Suprapubic skin (tissue), 4 donors: ENCODE results near the gene XPOT.

Experiments
- CTCF ChIP-seq, 2 donors: fragments of 200-600 bp in 1 of 2; fragments of 450-650 bp in 1 of 2; sonication (generic) in 1 of 2; IDR thresholded peaks; one replicate each; pipeline ENCODE4 v1.5.1; 2016 to 2019; ENCODE audit warnings: antibody characterized with exemption in 2 of 2, mild to moderate bottlenecking in 1 of 2, moderate library complexity in 1 of 2
- POLR2A ChIP-seq, 2 donors: fragments of 450-650 bp; IDR thresholded peaks; one replicate each; pipeline ENCODE4 v1.6.1; 2017; ENCODE audit warnings: antibody characterized with exemption in 2 of 2, mild to moderate bottlenecking in 2 of 2, moderate library complexity in 2 of 2
- POLR2AphosphoS5 ChIP-seq, 3 donors: sonication (generic); formaldehyde crosslinking; IDR thresholded peaks; one replicate each; pipeline ENCODE4 v1.6.1; 2017; ENCODE audit warnings: antibody characterized with exemption in 3 of 3

GRCh38 chr12:64476844-64477243 lies 72.7 kb downstream of the XPOT start:
- TF ChIP-seq CTCF (IDR thresholded peaks at IDR 0.05) (no peak), POLR2AphosphoS5 (IDR thresholded peaks at IDR 0.05) (no peak), POLR2A (IDR thresholded peaks at IDR 0.05) (no peak)
